NCI-H345 treated with DMSO at 0.1 percent for 48 hours (cell line): ENCODE data around the gene SCAF4.
"Not testable (repeated sequence)": the region's sequence is repeated elsewhere in the genome, so short reads cannot be mapped to it uniquely, and the experiment has no call there.

Source experiments
- DNase-seq: peaks from one replicate; lab custom pipeline; 2025; ENCODE audit not compliant: unreplicated experiment; lab: John Stamatoyannopoulos, UW

SCAF4 gene

GRCh38 chr21:31737586-31738397, 5.9 kb upstream of the SCAF4 start:
- not testable (repeated sequence) for DNase-seq

GRCh38 chr21:31735511-31735992, 3.6 kb upstream of the SCAF4 start:
- DNase-seq = no peak

- no peak for DNase-seq
Observed at GRCh38 chr21:31733551-31734149, 1.7 kb upstream of the SCAF4 start.

GRCh38 chr21:31732597-31733550, 956 bp upstream of the SCAF4 start:
- DNase-seq = peak; percentile 76

GRCh38 chr21:31731056-31731856, 662 bp downstream of the SCAF4 start:
- DNase-seq = no peak

- peak; percentile 23 for DNase-seq
Observed at GRCh38 chr21:31730712-31731055, 1.2 kb downstream of the SCAF4 start.

- DNase-seq = no peak
Observed at GRCh38 chr21:31729622-31730343, 2.1 kb downstream of the SCAF4 start.

GRCh38 chr21:31728952-31729351, 3.0 kb downstream of the SCAF4 start:
- DNase-seq = no peak

- DNase-seq = no peak
Observed at GRCh38 chr21:31728191-31728590, 3.7 kb downstream of the SCAF4 start.

GRCh38 chr21:31727181-31727580, 4.7 kb downstream of the SCAF4 start:
- DNase-seq = no peak

GRCh38 chr21:31726407-31726806, 5.5 kb downstream of the SCAF4 start:
- DNase-seq = no peak

GRCh38 chr21:31725202-31725839, 6.6 kb downstream of the SCAF4 start:
- no peak for DNase-seq

GRCh38 chr21:31724552-31724951, 7.4 kb downstream of the SCAF4 start:
- no peak for DNase-seq

GRCh38 chr21:31721381-31721780, 10.5 kb downstream of the SCAF4 start:
- DNase-seq = no peak

GRCh38 chr21:31720739-31721138, 11.2 kb downstream of the SCAF4 start:
- DNase-seq = no peak

- no peak for DNase-seq
Observed at GRCh38 chr21:31720330-31720729, 11.6 kb downstream of the SCAF4 start.

GRCh38 chr21:31716106-31716505, 15.8 kb downstream of the SCAF4 start:
- no peak for DNase-seq

- DNase-seq = no peak
Observed at GRCh38 chr21:31714741-31715365, 17.1 kb downstream of the SCAF4 start.
